Measurements from ENCODE around the gene TAF3.
"Not testable (repeated sequence)": the region's sequence is repeated elsewhere in the genome, so short reads cannot be mapped to it uniquely, and the experiment has no call there.

TAF3 gene

GRCh38 chr10:7811743-7812142, 6.6 kb upstream of the TAF3 start:
- not testable (repeated sequence) for DNase-seq (ENCODE audit: low read depth)

GRCh38 chr10:7813481-7813880, 4.8 kb upstream of the TAF3 start:
- DNase-seq (ENCODE audit: low read depth): no peak

GRCh38 chr10:7817576-7817975, 729 bp upstream of the TAF3 start:
- DNase-seq (ENCODE audit: low read depth): no peak

- DNase-seq (ENCODE audit: low read depth): no peak
Observed at GRCh38 chr10:7817984-7818294, 366 bp upstream of the TAF3 start.

GRCh38 chr10:7819121-7819460, 786 bp downstream of the TAF3 start:
- DNase-seq (ENCODE audit: low read depth): peak; percentile 3

GRCh38 chr10:7824251-7824650, 5.9 kb downstream of the TAF3 start:
- no peak for DNase-seq (ENCODE audit: low read depth)

GRCh38 chr10:7826971-7827370, 8.7 kb downstream of the TAF3 start:
- DNase-seq (ENCODE audit: low read depth): no peak

- DNase-seq (ENCODE audit: low read depth): no peak
Observed at GRCh38 chr10:7829289-7829834, 11.1 kb downstream of the TAF3 start.

GRCh38 chr10:7832060-7832459, 13.8 kb downstream of the TAF3 start:
- no peak for DNase-seq (ENCODE audit: low read depth)

GRCh38 chr10:7833210-7833609, 14.9 kb downstream of the TAF3 start:
- no peak for DNase-seq (ENCODE audit: low read depth)

- DNase-seq (ENCODE audit: low read depth): no peak
Observed at GRCh38 chr10:7834262-7834661, 16.0 kb downstream of the TAF3 start.

GRCh38 chr10:7836571-7836970, 18.3 kb downstream of the TAF3 start:
- no peak for DNase-seq (ENCODE audit: low read depth)

- DNase-seq (ENCODE audit: low read depth): no peak
Observed at GRCh38 chr10:7846591-7846990, 28.3 kb downstream of the TAF3 start.

- DNase-seq (ENCODE audit: low read depth): no peak
Observed at GRCh38 chr10:7853226-7853842, 35.0 kb downstream of the TAF3 start.

GRCh38 chr10:7853890-7854289, 35.6 kb downstream of the TAF3 start:
- DNase-seq (ENCODE audit: low read depth): no peak

GRCh38 chr10:7855205-7855604, 36.9 kb downstream of the TAF3 start:
- no peak for DNase-seq (ENCODE audit: low read depth)

GRCh38 chr10:7856678-7857077, 38.4 kb downstream of the TAF3 start:
- DNase-seq (ENCODE audit: low read depth): no peak

- no peak for DNase-seq (ENCODE audit: low read depth)
Observed at GRCh38 chr10:7857262-7857661, 39.0 kb downstream of the TAF3 start.

GRCh38 chr10:7861509-7862120, 43.3 kb downstream of the TAF3 start:
- DNase-seq (ENCODE audit: low read depth): no peak

- no peak for DNase-seq (ENCODE audit: low read depth)
Observed at GRCh38 chr10:7862121-7862514, 43.8 kb downstream of the TAF3 start.

GRCh38 chr10:7866176-7866575, 47.9 kb downstream of the TAF3 start:
- DNase-seq (ENCODE audit: low read depth): no peak

GRCh38 chr10:7872041-7872442, 53.7 kb downstream of the TAF3 start:
- no peak for DNase-seq (ENCODE audit: low read depth)

GRCh38 chr10:7874864-7875263, 56.6 kb downstream of the TAF3 start:
- DNase-seq (ENCODE audit: low read depth): no peak

GRCh38 chr10:7876541-7877127, 58.3 kb downstream of the TAF3 start:
- DNase-seq (ENCODE audit: low read depth): no peak
